Measurements from ENCODE around the gene GALNT4.

DNA sequence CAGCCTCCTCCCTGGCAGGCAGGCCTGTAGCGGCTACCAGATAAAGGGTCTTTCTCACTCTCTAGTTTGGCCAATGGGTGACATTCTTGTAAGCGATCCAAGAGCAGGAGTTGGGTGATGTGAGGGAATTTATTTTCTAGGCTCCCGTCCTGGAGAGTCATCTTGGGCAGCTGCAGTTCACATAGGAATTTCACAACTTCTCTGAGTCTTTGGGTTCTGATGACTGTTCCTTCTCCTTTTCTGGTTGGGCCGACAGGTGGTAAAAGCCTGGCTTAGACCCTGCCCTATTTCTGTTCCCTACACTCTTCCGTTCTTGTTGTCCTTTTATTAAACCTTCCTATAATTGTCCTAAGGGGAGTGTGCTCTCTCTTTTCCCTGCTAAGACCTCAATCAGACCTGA is 43.9 kb upstream of the GALNT4 start:
- TF ChIP-seq, protein P1, sequence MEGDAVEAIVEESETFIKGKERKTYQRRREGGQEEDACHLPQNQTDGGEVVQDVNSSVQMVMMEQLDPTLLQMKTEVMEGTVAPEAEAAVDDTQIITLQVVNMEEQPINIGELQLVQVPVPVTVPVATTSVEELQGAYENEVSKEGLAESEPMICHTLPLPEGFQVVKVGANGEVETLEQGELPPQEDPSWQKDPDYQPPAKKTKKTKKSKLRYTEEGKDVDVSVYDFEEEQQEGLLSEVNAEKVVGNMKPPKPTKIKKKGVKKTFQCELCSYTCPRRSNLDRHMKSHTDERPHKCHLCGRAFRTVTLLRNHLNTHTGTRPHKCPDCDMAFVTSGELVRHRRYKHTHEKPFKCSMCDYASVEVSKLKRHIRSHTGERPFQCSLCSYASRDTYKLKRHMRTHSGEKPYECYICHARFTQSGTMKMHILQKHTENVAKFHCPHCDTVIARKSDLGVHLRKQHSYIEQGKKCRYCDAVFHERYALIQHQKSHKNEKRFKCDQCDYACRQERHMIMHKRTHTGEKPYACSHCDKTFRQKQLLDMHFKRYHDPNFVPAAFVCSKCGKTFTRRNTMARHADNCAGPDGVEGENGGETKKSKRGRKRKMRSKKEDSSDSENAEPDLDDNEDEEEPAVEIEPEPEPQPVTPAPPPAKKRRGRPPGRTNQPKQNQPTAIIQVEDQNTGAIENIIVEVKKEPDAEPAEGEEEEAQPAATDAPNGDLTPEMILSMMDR (IDR thresholded peaks at IDR 0.05) = no peak
- TF ChIP-seq POLR2A (IDR thresholded peaks at IDR 0.05) = no peak

All from heart left ventricle (tissue), 13 donors.